GM10266 (cell line): ENCODE results near the gene SDS.

Experiments used
- DNase-seq: peaks from one replicate; pipeline ENCODE4 v3.0.0; 2012; ENCODE audit errors: extremely low spot score
- TF ChIP-seq, protein P1 (sequence below): IDR thresholded peaks from 2 replicates; pipeline ENCODE4 v1.5.1; 2012; ENCODE audit warnings: mild to moderate bottlenecking, low read depth; ENCODE audit not compliant: control insufficient read depth, insufficient read depth; ENCODE audit errors: missing control alignments

The SDS gene

GRCh38 chr12:113407931-113408600 is 4.4 kb upstream of the SDS start:
- TF ChIP-seq, protein P1, sequence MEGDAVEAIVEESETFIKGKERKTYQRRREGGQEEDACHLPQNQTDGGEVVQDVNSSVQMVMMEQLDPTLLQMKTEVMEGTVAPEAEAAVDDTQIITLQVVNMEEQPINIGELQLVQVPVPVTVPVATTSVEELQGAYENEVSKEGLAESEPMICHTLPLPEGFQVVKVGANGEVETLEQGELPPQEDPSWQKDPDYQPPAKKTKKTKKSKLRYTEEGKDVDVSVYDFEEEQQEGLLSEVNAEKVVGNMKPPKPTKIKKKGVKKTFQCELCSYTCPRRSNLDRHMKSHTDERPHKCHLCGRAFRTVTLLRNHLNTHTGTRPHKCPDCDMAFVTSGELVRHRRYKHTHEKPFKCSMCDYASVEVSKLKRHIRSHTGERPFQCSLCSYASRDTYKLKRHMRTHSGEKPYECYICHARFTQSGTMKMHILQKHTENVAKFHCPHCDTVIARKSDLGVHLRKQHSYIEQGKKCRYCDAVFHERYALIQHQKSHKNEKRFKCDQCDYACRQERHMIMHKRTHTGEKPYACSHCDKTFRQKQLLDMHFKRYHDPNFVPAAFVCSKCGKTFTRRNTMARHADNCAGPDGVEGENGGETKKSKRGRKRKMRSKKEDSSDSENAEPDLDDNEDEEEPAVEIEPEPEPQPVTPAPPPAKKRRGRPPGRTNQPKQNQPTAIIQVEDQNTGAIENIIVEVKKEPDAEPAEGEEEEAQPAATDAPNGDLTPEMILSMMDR: no peak
- no peak for DNase-seq

DNA sequence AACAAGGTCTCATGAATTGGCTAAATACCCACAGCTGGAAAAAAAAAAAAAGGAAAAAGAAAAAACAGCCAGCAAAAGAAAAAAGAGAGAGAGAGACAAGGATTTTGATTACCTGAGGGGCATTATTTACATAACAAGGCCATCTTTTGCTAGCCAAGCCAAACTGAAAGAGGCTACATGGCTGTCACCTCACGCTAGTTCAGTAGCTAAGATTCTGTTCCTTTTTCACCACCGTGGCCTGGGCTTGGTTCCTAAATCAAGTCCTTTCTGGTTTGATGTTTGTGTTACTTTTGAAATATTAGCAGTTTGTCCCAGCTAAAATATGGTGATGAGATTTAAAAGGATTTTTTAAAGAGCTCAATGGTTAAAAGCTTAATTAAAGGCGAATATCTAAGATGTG is 2.0 kb upstream of the SDS start:
- TF ChIP-seq, protein P1: no peak

GRCh38 chr12:113402586-113403260 is 964 bp downstream of the SDS start:
- no peak for DNase-seq
- TF ChIP-seq, protein P1: no peak

More for the DNA sequence above, 2.0 kb upstream of the SDS start:
- DNase-seq: no peak

DNA sequence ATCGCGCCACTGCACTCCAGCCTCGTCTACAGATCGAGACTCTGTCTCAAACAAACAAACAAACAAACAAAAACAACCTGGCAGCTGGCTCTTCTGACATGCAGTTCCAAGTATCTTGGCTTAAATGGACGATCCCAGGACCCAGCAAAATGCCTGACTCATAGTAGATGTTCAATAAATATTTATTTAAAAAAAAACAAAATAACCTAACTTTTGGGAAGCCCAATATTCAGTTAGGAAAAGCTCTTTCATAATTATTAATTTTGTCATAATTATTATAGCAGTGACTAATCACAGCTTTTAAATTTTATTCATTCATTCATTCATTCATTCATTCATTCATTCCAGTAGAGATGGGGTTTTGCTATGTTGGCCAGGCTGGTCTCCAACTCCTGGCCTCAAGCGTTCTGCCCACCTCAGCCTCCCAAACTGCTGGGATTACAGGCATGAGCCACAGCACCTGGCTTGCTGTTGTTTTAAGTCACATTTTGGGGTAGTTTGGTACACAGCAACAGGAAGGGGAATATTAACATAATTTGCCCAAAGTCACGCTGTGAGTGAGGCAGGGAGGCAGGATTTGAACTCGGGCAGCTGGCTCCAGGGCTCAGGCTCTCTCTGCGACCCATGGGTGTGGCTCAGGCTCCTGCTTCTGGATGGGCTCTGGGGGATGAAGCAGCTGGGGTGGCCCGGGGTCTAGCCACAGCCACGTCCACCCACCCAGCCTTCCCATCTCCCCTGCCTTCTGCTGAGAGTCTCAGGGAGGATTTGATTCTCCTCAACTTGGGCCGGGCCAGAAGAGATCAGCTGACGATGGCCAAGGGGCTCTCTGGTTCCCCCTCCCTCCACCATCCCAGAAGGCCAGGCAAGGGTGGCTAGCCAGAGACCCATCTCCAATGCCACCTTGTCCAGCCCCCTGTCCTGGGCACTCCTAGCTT is 2.4 kb downstream of the SDS start:
- DNase-seq: no peak
- TF ChIP-seq, protein P1: no peak

- TF ChIP-seq, protein P1: no peak
Measured at GRCh38 chr12:113400362-113400761, 3.3 kb downstream of the SDS start.

DNA sequence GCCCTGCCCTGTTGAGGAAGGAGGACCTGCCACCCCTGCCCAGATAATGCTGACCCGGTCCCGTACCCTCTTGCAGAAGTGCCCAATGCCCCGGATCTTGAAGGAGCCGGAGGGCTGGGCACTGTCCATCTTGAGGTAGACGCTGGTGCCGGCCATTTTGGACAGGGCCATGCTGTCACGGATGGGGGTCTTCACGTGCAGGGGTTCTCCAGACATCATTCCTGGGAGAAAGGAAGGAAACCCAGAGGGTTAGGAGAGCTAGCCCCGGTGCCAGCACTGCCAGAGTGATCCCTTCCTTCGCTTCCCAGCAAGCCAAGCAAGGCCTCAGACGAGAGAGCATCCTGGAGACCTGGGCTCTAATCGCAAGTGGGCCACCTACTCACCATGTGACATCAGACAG is 4.2 kb downstream of the SDS start:
- TF ChIP-seq, protein P1: no peak

More at GRCh38 chr12:113400362-113400761, 3.3 kb downstream of the SDS start:
- no peak for DNase-seq

More for the DNA sequence above, 4.2 kb downstream of the SDS start:
- no peak for DNase-seq
